HEK293 (cell line): ENCODE measurements around the gene ABHD4.
"Not testable (repeated sequence)": the region's sequence is repeated elsewhere in the genome, so short reads cannot be mapped to it uniquely, and the experiment has no call there.

Experiments
- CTCF ChIA-PET: fragments of 350-600 bp; formaldehyde crosslinking; extraction: SDS; loops from one replicate; lab custom pipeline; 2021; ENCODE audit warnings: antibody characterized with exemption; lab: Yijun Ruan, JAX
- POLR2A ChIA-PET: fragments of 300-600 bp; formaldehyde crosslinking; extraction: SDS; loops from one replicate; lab custom pipeline; 2020; ENCODE audit warnings: antibody characterized with exemption, inconsistent platforms; lab: Yijun Ruan, JAX
- H3K27ac ChIP-seq: fragments of 200-500 bp; sonication (Bioruptor generic); 2 replicates; pipeline ENCODE4 v1.5.1; 2014; ENCODE audit warnings: low read depth, low read length, control low read depth, inconsistent platforms; ENCODE audit errors: extremely low read depth
- H3K36me3 ChIP-seq, 2 experiments: fragments of 200-500 bp in 1 of 2; sonication (Bioruptor generic) in 1 of 2; 1 replicate in 1 of 2; 2 replicates in 1 of 2; pipeline ENCODE4 v1.5.1; 2014 to 2017; ENCODE audit warnings: inconsistent platforms in 2 of 2, low read length in 2 of 2; ENCODE audit not compliant: control insufficient read depth in 2 of 2, insufficient read depth in 1 of 2
- H3K4me1 ChIP-seq: fragments of 200-500 bp; sonication (Bioruptor generic); 2 replicates; pipeline ENCODE4 v1.5.1; 2014; ENCODE audit warnings: mild to moderate bottlenecking, low read length, inconsistent platforms; ENCODE audit not compliant: control insufficient read depth, insufficient read depth
- H3K4me3 ChIP-seq: 2 replicates; pipeline ENCODE4 v1.5.1; 2011; ENCODE audit warnings: low read depth, mild to moderate bottlenecking, control low read depth, low read length, moderate library complexity
- H3K9me3 ChIP-seq: fragments of 200-500 bp; sonication (Bioruptor generic); 2 replicates; pipeline ENCODE4 v1.5.1; 2014; ENCODE audit warnings: low read depth, low read length, inconsistent platforms; ENCODE audit not compliant: control insufficient read depth, insufficient read depth
- CTCF ChIP-seq: fragments of 450-650 bp; formaldehyde crosslinking; IDR thresholded peaks from 2 replicates; pipeline ENCODE4 v1.5.1; 2016; ENCODE audit warnings: missing biosample characterization, missing genetic modification characterization
- EGR2 ChIP-seq: fragments of 450-650 bp; formaldehyde crosslinking; IDR thresholded peaks from 2 replicates; pipeline ENCODE4 v1.5.1; 2016; ENCODE audit warnings: low read depth, missing biosample characterization, missing genetic modification characterization
- KLF17 ChIP-seq: fragments of 450-650 bp; formaldehyde crosslinking; IDR thresholded peaks from 2 replicates; pipeline ENCODE4 v1.5.1; 2016; ENCODE audit warnings: missing biosample characterization, missing genetic modification characterization
- KLF7 ChIP-seq: fragments of 450-650 bp; formaldehyde crosslinking; IDR thresholded peaks from 2 replicates; pipeline ENCODE4 v1.5.1; 2016; ENCODE audit warnings: missing biosample characterization, missing genetic modification characterization, borderline replicate concordance
- REPIN1 ChIP-seq: fragments of 450-650 bp; formaldehyde crosslinking; IDR thresholded peaks from 2 replicates; pipeline ENCODE4 v1.5.1; 2017; ENCODE audit warnings: missing biosample characterization, missing genetic modification characterization, low read depth
- REST ChIP-seq: fragments of 450-650 bp; formaldehyde crosslinking; IDR thresholded peaks from 2 replicates; pipeline ENCODE4 v1.5.1; 2016; ENCODE audit warnings: missing biosample characterization, missing genetic modification characterization
- YY2 ChIP-seq: fragments of 450-650 bp; formaldehyde crosslinking; IDR thresholded peaks from 2 replicates; pipeline ENCODE4 v1.5.1; 2016; ENCODE audit warnings: missing biosample characterization, missing genetic modification characterization
- ZBTB1 ChIP-seq: fragments of 450-650 bp; formaldehyde crosslinking; IDR thresholded peaks from 2 replicates; pipeline ENCODE4 v1.5.1; 2016; ENCODE audit warnings: missing biosample characterization, missing genetic modification characterization
- ZBTB26 ChIP-seq: fragments of 450-650 bp; formaldehyde crosslinking; optimal IDR thresholded peaks from 2 replicates; pipeline ENCODE3; 2016; ENCODE audit warnings: missing biosample characterization, mild to moderate bottlenecking, missing genetic modification characterization
- ZNF174 ChIP-seq: fragments of 450-650 bp; formaldehyde crosslinking; IDR thresholded peaks from 2 replicates; pipeline ENCODE4 v1.5.0; 2017; ENCODE audit warnings: missing biosample characterization, mild to moderate bottlenecking, missing genetic modification characterization
- ZNF416 ChIP-seq: fragments of 450-650 bp; formaldehyde crosslinking; IDR thresholded peaks from 2 replicates; pipeline ENCODE4 v1.5.1; 2016; ENCODE audit warnings: missing biosample characterization, missing genetic modification characterization
- ZNF514 ChIP-seq: fragments of 450-650 bp; formaldehyde crosslinking; IDR thresholded peaks from 2 replicates; pipeline ENCODE4 v1.5.1; 2016; ENCODE audit warnings: missing biosample characterization, missing genetic modification characterization
- ZNF521 ChIP-seq: fragments of 450-650 bp; formaldehyde crosslinking; IDR thresholded peaks from 2 replicates; pipeline ENCODE4 v1.5.1; 2017; ENCODE audit warnings: missing biosample characterization, mild to moderate bottlenecking, missing genetic modification characterization
- ZNF544 ChIP-seq: fragments of 450-650 bp; formaldehyde crosslinking; IDR thresholded peaks from 2 replicates; pipeline ENCODE4 v1.5.0; 2017; ENCODE audit warnings: missing biosample characterization, missing genetic modification characterization
- ZNF660 ChIP-seq: fragments of 450-650 bp; IDR thresholded peaks from 2 replicates; pipeline ENCODE4 v1.5.1; 2018; ENCODE audit warnings: missing biosample characterization, mild to moderate bottlenecking, missing genetic modification characterization
- ZNF747 ChIP-seq: fragments of 450-650 bp; formaldehyde crosslinking; IDR thresholded peaks from 2 replicates; pipeline ENCODE4 v1.5.1; 2016; ENCODE audit warnings: missing biosample characterization, missing genetic modification characterization

Gene ABHD4

GRCh38 chr14:22587247-22587646 lies 10.9 kb upstream of the ABHD4 start:
- ChIA-PET CTCF (no interaction called here), POLR2A (no interaction called here)
- H3K27ac ChIP-seq: no peak overlapping the region
- peaks cover 0 to 13% of the 10 kb centered on the region in 2 experiments; a peak in 2 of 3 replicates for H3K36me3 ChIP-seq
- H3K9me3 ChIP-seq: no peaks in the 10 kb centered on the region
- no peak overlapping the region for H3K4me3 ChIP-seq
- TF ChIP-seq EGR2 (0 out of 2 replicates have a peak, but pooled peaks have one; percentile 10), ZNF174 (no peak)
- H3K4me1 ChIP-seq: no peaks in the 10 kb centered on the region

- H3K4me3 ChIP-seq: peak overlapping the region; percentile 87
- POLR2A ChIA-PET: interaction anchor here (0.5 to 0.7 kb wide), 2 partner anchors 29 to 472 kb away, joined by 3 to 5 read pairs; no protein-coding TSS in a partner anchor
- CTCF ChIA-PET: interaction anchor here (0.6 to 2.8 kb wide), 4 partner anchors 11 to 266 kb away, joined by 3 to 10 read pairs (median 4); no protein-coding TSS in a partner anchor
- H3K9me3 ChIP-seq, H3K4me1 ChIP-seq, H3K27ac ChIP-seq: not testable (repeated sequence)
- 0 out of 2 replicates have a peak, but pooled peaks have one; percentile 18 for TF ChIP-seq ZNF747 (tag by site-specific recombination)
- H3K36me3 ChIP-seq: peaks cover 0 to 13% of the 10 kb centered on the region in 2 experiments; a peak in 2 of 3 replicates
These were observed 10.2 kb upstream of the ABHD4 start for GRCh38 chr14:22587677-22588422.

- POLR2A ChIA-PET: interaction anchor here (0.7 to 1.5 kb wide), 12 partner anchors 10 to 369 kb away, joined by 3 to 22 read pairs (median 3); partner anchors contain the start of genes ABHD4, HAUS4, OXA1L and PRMT5
- CTCF ChIA-PET: interaction anchor here (0.6 to 3.9 kb wide), 11 partner anchors 10 to 1453 kb away, joined by 3 to 27 read pairs (median 4); partner anchors contain the start of gene OXA1L
- H3K27ac ChIP-seq: peak overlapping the region; percentile 49; the same call in 1 of the 2 replicates
- H3K4me1 ChIP-seq: no peaks in the 10 kb centered on the region
- TF ChIP-seq ZNF416 (tag by site-specific recombination) (no peak), ZNF544 (tag by site-specific recombination) (no peak), ZNF660 (tag by site-specific recombination) (peak; percentile 21; the same call in 1 of the 2 replicates), ZNF514 (no peak), REST (tag by site-specific recombination) (no peak)
- H3K9me3 ChIP-seq: no peaks in the 10 kb centered on the region
- peak overlapping the region; percentile 87 for H3K4me3 ChIP-seq
- peaks cover 0 to 13% of the 10 kb centered on the region in 2 experiments; a peak in 1 of 3 replicates for H3K36me3 ChIP-seq
These were observed 9.5 kb upstream of the ABHD4 start for GRCh38 chr14:22588526-22589095.

- H3K4me1 ChIP-seq: no peaks in the 10 kb centered on the region
- ChIA-PET POLR2A (interaction anchor here (0.6 to 1.5 kb wide), 16 partner anchors 9 to 1247 kb away, joined by 3 to 22 read pairs (median 3); partner anchors contain the start of genes ABHD4, HAUS4, OXA1L and PRMT5), CTCF (interaction anchor here (0.6 to 3.9 kb wide), 16 partner anchors 8 to 1452 kb away, joined by 3 to 27 read pairs (median 4); partner anchors contain the start of gene OXA1L)
- peak within 1 kb of the TSS; percentile 49; the same call in 1 of the 2 replicates for H3K27ac ChIP-seq
- peak within 1 kb of the TSS; percentile 87 for H3K4me3 ChIP-seq
- peaks cover 0 to 13% of the 10 kb centered on the region in 2 experiments; a peak in 1 of 3 replicates for H3K36me3 ChIP-seq
- H3K9me3 ChIP-seq: no peaks in the 10 kb centered on the region
- TF ChIP-seq ZBTB1 (tag by site-specific recombination) (no peak), ZNF521 (no peak), REPIN1 (no peak), KLF17 (tag by site-specific recombination) (no peak), ZBTB26 (tag by site-specific recombination) (peak; percentile 30), YY2 (tag by site-specific recombination) (no peak), KLF7 (tag by site-specific recombination) (no peak), CTCF (tag by site-specific recombination) (no peak; the same call in 1 of the 2 replicates)
These were observed 8.8 kb upstream of the ABHD4 start, which contains the start of gene DAD1 for GRCh38 chr14:22589096-22589839. DAD1 (minus strand) TSS chr14:22589224; CDS start chr14:22589157, 67 bp downstream.
